GM12878 (cell line): ENCODE results near the gene PPP3CA. TPM values are rescaled to one million over a fixed set of nuclear protein-coding genes. Genes with fewer than 3 reads are reported as not detected.
"Not testable (repeated sequence)": the region's sequence is repeated elsewhere in the genome, so short reads cannot be mapped to it uniquely, and the experiment has no call there.

Experiments
- ATAC-seq: fragments of 200-7000 bp; cut with Tn5 transposase; 3 replicates; pipeline ENCODE4 v1.9.1; 2020; ENCODE audit warnings: mild to moderate bottlenecking, moderate library complexity
- BruUV-seq: library from RNA; stranded (reverse); fragments of 400-500 nt; replicated peaks from 2 replicates; lab custom pipeline; 2021; lab: Mats Ljungman, UMichigan
- CTCF ChIA-PET: fragments of 300-600 bp; sonication (Branson Sonifier 250); formaldehyde crosslinking; extraction: SDS; loops from one replicate; lab custom pipeline; 2021; ENCODE audit warnings: inconsistent platforms; lab: Yijun Ruan, JAX
- POLR2A ChIA-PET: fragments of 350-600 bp; formaldehyde crosslinking; extraction: SDS; loops from one replicate; lab custom pipeline; 2021; ENCODE audit warnings: inconsistent platforms; lab: Charles Lee
- RAD21 ChIA-PET: fragments of 300-600 bp; sonication (Branson Sonifier 250); formaldehyde crosslinking; loops from one replicate; lab custom pipeline; 2023; ENCODE audit warnings: antibody characterized with exemption; ENCODE audit not compliant: unreplicated experiment; lab: Charles Lee
- SMC1A ChIA-PET: fragments of 300-600 bp; sonication (Branson Sonifier 250); formaldehyde crosslinking; loops from one replicate; lab custom pipeline; 2023; ENCODE audit not compliant: unreplicated experiment, uncharacterized antibody; lab: Charles Lee
- DNase-seq: peaks from one replicate; pipeline ENCODE4 v3.0.0-alpha.2; 2011; ENCODE audit warnings: low read depth, low spot score
- FAIRE-seq: peaks from 3 replicates; lab custom pipeline; 2011; peaks lifted over from hg19 to GRCh38; lab: Jason Lieb, UNC
- H2AFZ ChIP-seq: 2 replicates; pipeline ENCODE4 v1.6.0; 2011; ENCODE audit warnings: low read depth, low read length, control low read depth; ENCODE audit not compliant: control insufficient read depth
- H3K27ac ChIP-seq: 2 replicates; pipeline ENCODE4 v1.5.1; 2011; ENCODE audit warnings: control low read depth; ENCODE audit not compliant: control insufficient read depth, insufficient read depth
- H3K27me3 ChIP-seq, 2 experiments: replicated peaks in 1 of 2; 2 replicates each; pipeline versions ENCODE4 v1.6.0 to v1.6.1; 2011; ENCODE audit warnings: low read length in 1 of 2; ENCODE audit not compliant: control insufficient read depth in 2 of 2, insufficient read depth in 2 of 2
- H3K36me3 ChIP-seq, 2 experiments: 2 replicates each; pipeline ENCODE4 v1.5.1; 2011; ENCODE audit warnings: low read length in 1 of 2; ENCODE audit not compliant: control insufficient read depth in 2 of 2, insufficient read depth in 2 of 2
- H3K4me1 ChIP-seq: 2 replicates; pipeline ENCODE4 v1.6.1; 2011; ENCODE audit warnings: mild to moderate bottlenecking, low read length, moderate library complexity, mixed read lengths; ENCODE audit not compliant: control insufficient read depth, insufficient read depth
- H3K4me2 ChIP-seq: 2 replicates; pipeline ENCODE4 v1.6.0; 2011; ENCODE audit warnings: control low read depth; ENCODE audit not compliant: control insufficient read depth, insufficient read depth
- H3K4me3 ChIP-seq: fragments of 200-600 bp; sonication (generic); 2 replicates; pipeline ENCODE4 v1.5.1; 2016
- H3K79me2 ChIP-seq: 2 replicates; pipeline ENCODE4 v1.6.0; 2011; ENCODE audit warnings: low read length; ENCODE audit not compliant: control insufficient read depth, insufficient read depth
- H3K9ac ChIP-seq: 2 replicates; pipeline ENCODE4 v1.8.0; 2011; ENCODE audit warnings: low read length, control low read depth, mixed read lengths; ENCODE audit not compliant: control insufficient read depth, insufficient read depth
- H3K9me3 ChIP-seq: replicated peaks from 3 replicates; pipeline ENCODE4 v1.5.1; 2011; ENCODE audit warnings: mild to moderate bottlenecking, low read length; ENCODE audit not compliant: control insufficient read depth, insufficient read depth
- H4K20me1 ChIP-seq: 2 replicates; pipeline ENCODE4 v1.6.0; 2011; ENCODE audit not compliant: control insufficient read depth, insufficient read depth
- HDAC2 ChIP-seq: fragments of 200-600 bp; sonication (generic); IDR thresholded peaks from 2 replicates; pipeline ENCODE4 v1.6.1; 2017
- NFIC ChIP-seq: IDR thresholded peaks from 2 replicates; pipeline ENCODE4 v1.6.1; 2012; ENCODE audit warnings: low read depth, mild to moderate bottlenecking, inconsistent platforms, low read length, moderate library complexity
- RAD51 ChIP-seq: fragments of 450-650 bp; IDR thresholded peaks from 2 replicates; pipeline ENCODE4 v1.6.1; 2016; ENCODE audit warnings: moderate library complexity, mild to moderate bottlenecking, inconsistent platforms
- SIX5 ChIP-seq: IDR thresholded peaks from 2 replicates; pipeline ENCODE4 v1.6.1; 2011; ENCODE audit warnings: mild to moderate bottlenecking, low read depth, low read length, moderate library complexity; ENCODE audit not compliant: severe bottlenecking
- ZNF384 ChIP-seq: IDR thresholded peaks from 2 replicates; pipeline ENCODE4 v1.6.1; 2012; ENCODE audit warnings: low read depth, mild to moderate bottlenecking, low read length, improper control_type of control experiment, borderline replicate concordance
- WGBS: methylation state at CpG from one replicate; pipeline ENCODE4 v1.1.6; 2016; ENCODE audit warnings: low lambda C conversion rate; ENCODE audit not compliant: insufficient replicate concordance, insufficient coverage; ENCODE audit errors: missing lambda C conversion rate; 5-methylcytosine and 5-hydroxymethylcytosine counted together
- in situ Hi-C: fragments of 300-500 bp; cut with MboI; formaldehyde crosslinking; loops from 9 replicates; pipeline ENCODE4 v1.14.3; 2018; ENCODE audit warnings: mixed read lengths
- intact Hi-C: fragments of 100-400 bp; cut with micrococcal nuclease; formaldehyde crosslinking; loops from one replicate; pipeline ENCODE4 v1.14.2; 2022; ENCODE audit not compliant: unreplicated experiment
- polyA plus RNA-seq, 11 experiments: library from polyadenylated mRNA; depleted of rRNA in 4 of 11; unstranded in 6 of 11; stranded (reverse) in 5 of 11; fragments of >200 nt; fragmentation: Nextera tagmentation in 4 of 11; fragmentation: Illumina TruSeq in 1 of 11; extraction: Ambion mirVana in 4 of 11; extraction: Trizol in 1 of 11; gene quantifications; 1 replicate in 1 of 11; 2 replicates in 10 of 11; pipeline versions ENCODE4 v1.2.1 to v1.2.3, GENCODE V29; 2011 to 2016; ENCODE audit warnings: inconsistent platforms in 2 of 11, missing spikeins in 2 of 11, low read depth in 1 of 11
- total RNA-seq, 4 experiments: library from RNA; depleted of rRNA in 3 of 4; stranded (reverse); fragments of >200 nt in 3 of 4; fragmentation: Illumina TruSeq in 1 of 4; extraction: Trizol in 1 of 4; gene quantifications; 2 replicates each; pipeline versions ENCODE4 v1.2.1 to v1.2.3, GENCODE V29; 2013 to 2021
- TF ChIP-seq, protein P1 (sequence below): IDR thresholded peaks from 2 replicates; pipeline ENCODE4 v1.6.1; 2011; ENCODE audit warnings: borderline replicate concordance, low read depth, mild to moderate bottlenecking, moderate library complexity, low read length; ENCODE audit not compliant: insufficient read depth, poor library complexity, severe bottlenecking
- TF ChIP-seq, protein P2 (sequence below): fragments of 450-650 bp; IDR thresholded peaks from 2 replicates; pipeline ENCODE4 v1.6.1; 2017; ENCODE audit warnings: mild to moderate bottlenecking

PPP3CA gene
- total and polyA plus RNA-seq, 10 of the 15 experiments (the other 5 are each of a cell fraction or from before 2014, with no cell fraction given), result 0.33 to 9.0 (median 1.0) TPM

DNA sequence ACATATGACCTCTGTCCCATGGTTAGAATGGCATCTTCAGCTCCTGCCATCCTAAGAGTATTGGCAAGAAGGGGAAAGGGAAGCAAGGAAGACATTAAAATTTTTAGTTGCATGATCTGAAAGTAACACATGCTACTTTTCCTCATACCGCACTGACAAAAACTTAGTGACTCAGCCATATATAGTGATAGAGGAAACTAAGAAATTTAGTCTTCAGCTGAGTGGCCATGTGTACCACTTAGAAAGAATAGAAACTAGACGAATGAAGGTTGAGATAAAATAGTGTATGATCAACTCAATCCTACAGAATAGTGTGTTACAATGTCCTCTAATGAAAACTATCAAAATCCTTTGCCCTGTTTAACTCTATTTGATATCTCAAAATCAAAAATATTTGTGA lies 164.1 kb downstream of the PPP3CA start (continued):
- no peak for TF ChIP-seq ZNF384
- TF ChIP-seq, protein P1, sequence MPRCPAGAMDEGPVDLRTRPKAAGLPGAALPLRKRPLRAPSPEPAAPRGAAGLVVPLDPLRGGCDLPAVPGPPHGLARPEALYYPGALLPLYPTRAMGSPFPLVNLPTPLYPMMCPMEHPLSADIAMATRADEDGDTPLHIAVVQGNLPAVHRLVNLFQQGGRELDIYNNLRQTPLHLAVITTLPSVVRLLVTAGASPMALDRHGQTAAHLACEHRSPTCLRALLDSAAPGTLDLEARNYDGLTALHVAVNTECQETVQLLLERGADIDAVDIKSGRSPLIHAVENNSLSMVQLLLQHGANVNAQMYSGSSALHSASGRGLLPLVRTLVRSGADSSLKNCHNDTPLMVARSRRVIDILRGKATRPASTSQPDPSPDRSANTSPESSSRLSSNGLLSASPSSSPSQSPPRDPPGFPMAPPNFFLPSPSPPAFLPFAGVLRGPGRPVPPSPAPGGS, result no peak
- no peak for TF ChIP-seq RAD51
- no peak for TF ChIP-seq NFIC
- TF ChIP-seq SIX5, result no peak
- TF ChIP-seq HDAC2, result no peak
- TF ChIP-seq, protein P2, sequence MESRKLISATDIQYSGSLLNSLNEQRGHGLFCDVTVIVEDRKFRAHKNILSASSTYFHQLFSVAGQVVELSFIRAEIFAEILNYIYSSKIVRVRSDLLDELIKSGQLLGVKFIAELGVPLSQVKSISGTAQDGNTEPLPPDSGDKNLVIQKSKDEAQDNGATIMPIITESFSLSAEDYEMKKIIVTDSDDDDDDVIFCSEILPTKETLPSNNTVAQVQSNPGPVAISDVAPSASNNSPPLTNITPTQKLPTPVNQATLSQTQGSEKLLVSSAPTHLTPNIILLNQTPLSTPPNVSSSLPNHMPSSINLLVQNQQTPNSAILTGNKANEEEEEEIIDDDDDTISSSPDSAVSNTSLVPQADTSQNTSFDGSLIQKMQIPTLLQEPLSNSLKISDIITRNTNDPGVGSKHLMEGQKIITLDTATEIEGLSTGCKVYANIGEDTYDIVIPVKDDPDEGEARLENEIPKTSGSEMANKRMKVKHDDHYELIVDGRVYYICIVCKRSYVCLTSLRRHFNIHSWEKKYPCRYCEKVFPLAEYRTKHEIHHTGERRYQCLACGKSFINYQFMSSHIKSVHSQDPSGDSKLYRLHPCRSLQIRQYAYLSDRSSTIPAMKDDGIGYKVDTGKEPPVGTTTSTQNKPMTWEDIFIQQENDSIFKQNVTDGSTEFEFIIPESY, result no peak

DNA sequence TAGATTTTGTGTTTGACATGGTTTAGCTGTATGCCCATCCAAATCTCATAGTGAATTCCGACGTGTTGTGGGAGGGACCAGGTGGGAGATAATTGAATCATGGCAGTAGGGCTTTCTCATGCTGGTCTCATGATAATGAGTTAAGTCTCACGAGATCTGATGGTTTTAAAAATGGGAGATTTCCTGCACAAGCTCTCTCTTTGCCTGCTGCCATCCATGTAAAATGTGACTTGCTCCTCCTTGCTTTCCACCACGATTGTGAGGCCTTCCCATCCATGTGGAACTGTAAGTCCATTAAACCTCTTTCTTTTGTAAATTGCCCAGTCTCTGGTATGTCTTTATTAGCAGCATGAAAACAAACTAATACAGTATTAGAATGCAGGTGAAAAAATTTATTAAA lies 164.6 kb downstream of the PPP3CA start:
- ChIA-PET SMC1A (interaction anchor here (0.8 to 2.4 kb wide), 4 partner anchors 12 to 1090 kb away, joined by 3 to 12 read pairs (median 5); no protein-coding TSS in a partner anchor), CTCF (interaction anchor here (0.7 to 1.3 kb wide), 3 partner anchors 11 to 131 kb away, joined by 3 to 4 read pairs (median 4); no protein-coding TSS in a partner anchor)
- RAD21 ChIA-PET, H3K9me3 ChIP-seq, FAIRE-seq, in situ Hi-C loops, DNase-seq, POLR2A ChIA-PET, ATAC-seq, H3K9ac ChIP-seq, H3K79me2 ChIP-seq, H3K4me1 ChIP-seq, H3K36me3 ChIP-seq, H2AFZ ChIP-seq, H4K20me1 ChIP-seq, H3K4me3 ChIP-seq, H3K4me2 ChIP-seq, H3K27me3 ChIP-seq, BruUV-seq, H3K27ac ChIP-seq: not testable (repeated sequence)
- intact Hi-C loops, result loop anchor here (10.0 kb wide), 1 partner anchor 252 kb away; no protein-coding TSS in a partner anchor
- 80% methylated on average over 4 of the region's 4 CpGs for WGBS
